Testis (tissue), 2 donors: ENCODE results near the gene PPARG.

Experiments
- POLR2A ChIP-seq: fragments of 450-650 bp; IDR thresholded peaks from one replicate; pipeline ENCODE4 v1.6.1; 2017; ENCODE audit warnings: antibody characterized with exemption, mild to moderate bottlenecking, moderate library complexity
- TF ChIP-seq, protein P1 (sequence below), 3 experiments: fragments of 450-650 bp in 2 of 3; fragments of 200-600 bp in 1 of 3; sonication (generic) in 1 of 3; IDR thresholded peaks; one replicate each; pipeline ENCODE4 v1.5.1; 2016 to 2019; ENCODE audit warnings: antibody characterized with exemption in 3 of 3, mild to moderate bottlenecking in 2 of 3, moderate library complexity in 1 of 3

DNA sequence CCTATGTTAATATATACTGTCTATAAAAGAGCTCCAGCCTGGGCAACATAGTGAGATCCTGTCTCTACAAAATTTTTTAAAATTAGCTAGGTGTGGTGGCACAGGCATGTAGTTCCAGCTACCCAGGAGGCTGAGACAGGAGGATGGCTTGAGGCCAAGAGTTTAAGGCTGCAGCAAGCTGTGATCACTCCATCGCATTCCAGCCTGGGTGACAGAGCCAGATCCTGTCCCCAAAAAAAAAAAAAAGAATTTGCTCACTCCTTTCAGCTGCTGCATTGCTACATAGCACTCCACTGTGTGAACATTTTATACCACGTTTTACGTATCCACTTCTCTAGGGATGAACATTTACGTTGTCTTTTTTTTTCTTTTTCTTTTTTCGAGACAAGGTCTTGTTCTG is 189.5 kb downstream of the PPARG start:
- TF ChIP-seq, protein P1, sequence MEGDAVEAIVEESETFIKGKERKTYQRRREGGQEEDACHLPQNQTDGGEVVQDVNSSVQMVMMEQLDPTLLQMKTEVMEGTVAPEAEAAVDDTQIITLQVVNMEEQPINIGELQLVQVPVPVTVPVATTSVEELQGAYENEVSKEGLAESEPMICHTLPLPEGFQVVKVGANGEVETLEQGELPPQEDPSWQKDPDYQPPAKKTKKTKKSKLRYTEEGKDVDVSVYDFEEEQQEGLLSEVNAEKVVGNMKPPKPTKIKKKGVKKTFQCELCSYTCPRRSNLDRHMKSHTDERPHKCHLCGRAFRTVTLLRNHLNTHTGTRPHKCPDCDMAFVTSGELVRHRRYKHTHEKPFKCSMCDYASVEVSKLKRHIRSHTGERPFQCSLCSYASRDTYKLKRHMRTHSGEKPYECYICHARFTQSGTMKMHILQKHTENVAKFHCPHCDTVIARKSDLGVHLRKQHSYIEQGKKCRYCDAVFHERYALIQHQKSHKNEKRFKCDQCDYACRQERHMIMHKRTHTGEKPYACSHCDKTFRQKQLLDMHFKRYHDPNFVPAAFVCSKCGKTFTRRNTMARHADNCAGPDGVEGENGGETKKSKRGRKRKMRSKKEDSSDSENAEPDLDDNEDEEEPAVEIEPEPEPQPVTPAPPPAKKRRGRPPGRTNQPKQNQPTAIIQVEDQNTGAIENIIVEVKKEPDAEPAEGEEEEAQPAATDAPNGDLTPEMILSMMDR (IDR thresholded peaks at IDR 0.05) = no peak
- no peak for TF ChIP-seq POLR2A
